ENCODE data around the gene DSTYK.
"Not testable (repeated sequence)": the region's sequence is repeated elsewhere in the genome, so short reads cannot be mapped to it uniquely, and the experiment has no call there.

Gene DSTYK

DNA sequence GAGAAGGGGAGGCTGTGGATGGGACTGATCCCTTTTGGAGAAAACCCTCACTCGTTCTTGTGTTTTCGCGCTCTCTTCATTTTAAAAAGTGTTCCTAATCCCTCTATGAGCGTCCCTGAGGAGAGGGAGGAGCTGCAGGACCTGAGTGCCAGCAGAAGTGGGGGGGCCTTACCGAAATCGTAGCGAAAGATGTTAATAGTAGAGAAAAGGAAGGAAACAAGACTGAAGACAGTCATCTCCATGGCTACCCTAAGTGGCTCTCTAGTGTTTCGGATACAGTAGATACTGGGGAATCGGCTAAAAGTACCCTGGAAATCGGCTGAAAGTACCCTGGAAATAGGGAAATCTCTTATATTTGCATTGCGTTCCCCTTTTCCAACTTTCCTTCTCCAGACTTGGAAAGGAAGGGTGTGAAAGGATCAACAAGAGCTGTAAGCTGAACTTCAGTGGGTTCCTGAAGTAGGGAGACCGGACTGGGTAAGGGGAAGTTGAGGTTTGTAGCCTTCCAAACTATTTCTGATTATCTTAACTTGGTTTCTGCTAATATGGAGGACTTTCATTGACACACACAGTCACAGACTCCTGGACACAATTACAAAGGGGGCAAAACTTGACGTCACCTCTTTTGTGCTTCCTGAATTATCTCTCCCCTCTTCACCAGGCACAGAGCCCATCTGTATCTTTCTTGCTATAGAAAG, 486 bp upstream of the DSTYK start:
- no peak for DNase-seq

DNA sequence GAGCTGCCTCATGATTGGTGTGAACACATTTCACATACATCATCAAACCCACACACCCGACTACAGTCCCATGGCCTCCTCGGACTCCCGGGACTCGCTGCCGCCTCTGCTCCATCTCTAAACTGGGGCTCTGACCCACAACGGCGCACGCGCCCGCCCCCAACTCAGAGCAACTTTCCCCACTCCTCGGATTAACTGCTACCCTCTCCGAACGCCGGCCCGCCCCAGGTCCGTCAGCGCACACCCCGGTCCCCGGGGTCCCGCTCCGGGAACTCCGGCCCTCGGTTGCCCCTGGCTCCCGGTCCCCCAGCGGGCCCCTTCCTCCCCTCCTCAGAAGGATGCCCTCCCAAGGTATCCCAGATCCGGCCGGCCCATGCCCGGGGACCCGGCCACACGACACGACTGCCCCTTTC, 740 bp downstream of the DSTYK start:
- peak; percentile 33 for DNase-seq

DNA sequence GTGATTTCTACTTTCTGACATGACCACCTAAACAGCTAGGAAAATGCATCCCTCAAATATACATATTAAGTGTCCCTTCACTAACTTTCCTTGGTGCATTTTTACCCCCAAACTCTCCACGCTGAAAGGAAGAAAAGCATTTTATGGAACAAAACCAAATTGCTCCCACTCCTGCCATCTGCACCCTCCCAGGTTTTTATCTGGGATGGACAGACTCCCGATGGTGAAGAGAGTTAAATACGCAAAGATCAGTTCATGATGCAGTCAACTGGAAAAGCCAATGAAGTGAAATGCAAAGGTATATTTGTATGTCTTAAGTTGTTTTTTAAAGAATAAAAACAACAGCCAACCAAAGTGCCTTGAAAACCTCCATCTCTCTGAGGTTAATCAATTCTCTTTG, 2.7 kb downstream of the DSTYK start:
- DNase-seq = no peak

DNA sequence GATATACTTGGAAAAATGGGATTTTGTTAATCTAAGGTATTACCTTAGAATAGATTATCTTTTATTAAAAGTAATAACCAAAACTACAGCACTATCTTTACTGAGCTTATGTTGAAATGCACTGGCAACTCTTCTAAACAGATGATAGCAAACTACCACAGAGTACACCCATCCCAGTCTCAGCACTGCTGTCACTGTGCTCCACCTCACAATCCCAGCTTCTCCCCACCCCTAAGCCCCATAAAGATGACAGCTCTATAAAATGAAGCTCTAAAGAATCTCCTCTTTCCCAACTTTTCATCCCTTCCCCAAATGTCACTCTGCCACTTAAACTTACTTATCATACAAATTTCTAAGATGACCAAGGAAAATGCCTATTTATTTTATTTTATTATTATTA, 6.4 kb downstream of the DSTYK start:
- no peak for DNase-seq

DNA sequence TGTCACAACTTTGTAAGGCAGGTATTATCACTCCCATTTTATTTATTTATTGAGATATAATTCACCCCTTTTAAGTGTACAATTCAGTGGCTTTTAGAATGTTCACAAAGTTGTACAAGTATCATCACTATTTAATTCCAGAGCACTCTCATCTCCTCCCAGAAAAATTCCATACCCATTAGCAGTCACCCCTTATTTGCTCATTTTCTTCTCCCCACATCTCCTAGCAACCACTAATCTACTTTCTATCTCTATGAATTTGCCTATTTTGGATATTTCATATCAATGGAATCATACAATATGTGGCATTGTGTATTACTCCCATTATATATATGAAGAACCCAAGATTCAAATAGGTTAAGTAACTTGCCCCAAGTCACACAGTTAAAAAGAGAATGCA, 7.0 kb downstream of the DSTYK start:
- no peak for DNase-seq

DNA sequence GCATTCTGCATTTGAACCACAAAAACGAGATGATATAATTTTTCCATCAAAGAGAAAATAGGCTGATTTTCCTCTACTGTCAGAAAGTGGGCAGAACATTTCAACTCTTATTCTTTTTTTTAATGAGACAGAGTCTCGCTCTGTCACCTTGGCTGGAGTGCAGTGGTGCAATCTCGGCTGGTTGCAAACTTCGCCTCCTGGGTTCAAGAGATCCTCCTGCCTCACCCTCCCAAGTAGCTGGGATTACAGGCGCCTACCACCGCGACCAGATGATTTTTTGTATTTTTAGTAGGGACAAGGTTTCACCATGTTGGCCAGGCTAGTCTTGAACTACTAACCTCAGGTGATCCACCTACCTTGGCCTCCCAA, 11.6 kb downstream of the DSTYK start:
- no peak for DNase-seq

DNA sequence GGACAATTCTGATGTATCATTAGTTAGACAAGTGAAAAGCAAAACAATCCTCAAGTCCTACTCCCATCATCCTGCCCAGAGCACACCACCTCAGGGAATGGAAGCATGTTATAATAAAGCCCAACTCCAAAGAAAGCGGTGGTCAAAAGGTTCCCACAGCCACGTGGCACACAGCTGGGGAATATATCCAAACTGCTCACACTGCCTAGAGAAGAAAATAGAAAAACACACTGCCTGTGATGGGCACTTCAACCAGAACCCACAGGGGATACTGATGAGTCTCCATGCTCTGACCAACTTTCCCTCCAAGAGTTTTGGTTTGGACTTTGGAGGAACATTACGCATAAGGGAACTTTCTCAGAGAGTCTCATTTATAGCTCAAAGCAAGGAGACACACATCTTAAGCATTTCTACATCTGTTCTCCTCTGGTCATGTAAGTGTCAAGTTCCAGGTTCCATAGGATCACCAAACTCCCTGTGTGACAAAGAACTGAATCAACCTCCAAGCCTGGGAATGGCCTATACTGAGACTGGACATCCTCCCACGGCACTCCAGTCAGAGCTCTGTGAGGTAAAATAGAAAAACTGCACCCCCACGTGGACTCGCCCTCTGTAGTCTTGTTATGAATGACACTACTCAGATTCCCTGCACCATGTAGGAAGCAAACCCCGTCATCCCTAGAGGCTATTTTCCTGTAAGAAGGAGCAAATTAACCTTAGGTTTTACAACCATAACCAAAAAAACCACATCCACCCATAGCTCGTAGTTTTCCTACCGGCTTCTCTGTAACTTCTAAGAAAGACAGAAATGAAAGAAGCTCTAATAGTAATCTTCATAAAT, 12.2 kb downstream of the DSTYK start:
- DNase-seq = no peak

DNA sequence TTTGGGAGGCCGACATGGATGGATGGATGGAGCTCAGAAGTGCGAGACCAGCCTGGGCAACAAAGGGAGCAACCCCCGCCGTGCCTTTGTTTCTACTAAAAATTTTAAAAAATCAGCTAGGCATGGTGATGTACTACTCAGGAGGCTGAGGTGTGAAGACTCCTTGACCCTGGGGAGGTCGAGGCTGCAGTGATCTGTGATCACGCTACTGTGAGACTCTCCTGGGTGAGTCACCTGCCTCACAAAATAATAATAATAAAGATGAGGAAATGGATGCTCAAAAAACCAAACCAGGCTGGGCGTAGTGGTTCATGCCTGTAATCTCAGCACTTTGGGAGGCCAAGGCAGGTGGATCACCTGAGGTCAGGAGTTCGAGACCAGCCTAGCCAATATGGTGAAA, 19.2 kb downstream of the DSTYK start:
- no peak for DNase-seq

DNA sequence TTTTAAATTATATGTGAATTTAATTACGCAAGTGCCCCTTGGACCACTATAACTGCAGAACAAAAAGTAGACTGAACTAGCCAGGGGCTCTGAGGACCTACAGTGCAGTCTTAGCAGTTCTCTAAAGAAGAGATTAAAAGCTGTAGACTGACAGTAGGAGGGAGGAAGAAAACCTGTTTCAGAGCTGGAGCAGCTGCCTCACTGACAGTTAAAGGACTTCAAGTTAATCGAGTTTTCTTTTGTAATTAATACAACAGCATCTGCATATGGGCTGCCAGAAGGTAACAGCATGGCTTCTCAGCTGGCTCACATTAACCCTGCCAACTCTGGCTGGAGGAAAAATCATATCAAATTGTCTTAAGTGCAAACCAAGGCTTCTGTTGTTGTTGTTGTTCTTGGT, 19.9 kb downstream of the DSTYK start:
- no peak for DNase-seq

DNA sequence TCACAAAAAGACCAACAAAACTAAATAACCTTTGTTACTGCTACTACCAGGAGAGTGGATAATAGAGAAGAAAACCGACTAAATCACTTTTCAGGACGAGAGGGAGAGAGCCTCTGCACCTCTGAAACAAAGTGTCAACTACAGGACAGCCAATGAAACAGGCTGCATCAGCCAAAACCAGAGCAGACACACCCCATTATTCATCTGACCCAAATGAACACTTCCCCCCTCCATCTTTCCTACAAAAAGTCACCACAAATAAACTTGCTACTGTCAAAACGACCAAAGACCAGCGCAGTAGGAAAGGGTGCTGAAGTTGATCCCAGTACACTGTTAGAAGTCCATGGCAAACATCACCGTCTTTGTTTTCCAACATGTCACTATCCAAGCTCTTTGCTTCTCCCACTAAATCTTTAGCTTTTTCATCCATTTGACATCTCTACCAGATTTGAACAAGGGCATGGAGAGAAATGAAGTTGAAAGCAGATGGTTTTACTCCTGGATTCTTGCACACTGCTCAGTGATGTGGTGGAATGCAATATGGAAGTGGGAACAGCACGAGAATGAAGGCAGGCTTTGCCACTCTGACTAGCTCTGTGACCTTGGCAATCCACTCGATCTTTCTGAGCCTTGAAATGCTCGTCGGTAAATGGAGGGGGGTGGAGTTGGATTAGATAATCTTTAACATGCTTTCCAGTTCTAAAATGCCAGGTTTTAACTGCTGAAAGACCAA, 20.5 kb downstream of the DSTYK start:
- DNase-seq = no peak

DNA sequence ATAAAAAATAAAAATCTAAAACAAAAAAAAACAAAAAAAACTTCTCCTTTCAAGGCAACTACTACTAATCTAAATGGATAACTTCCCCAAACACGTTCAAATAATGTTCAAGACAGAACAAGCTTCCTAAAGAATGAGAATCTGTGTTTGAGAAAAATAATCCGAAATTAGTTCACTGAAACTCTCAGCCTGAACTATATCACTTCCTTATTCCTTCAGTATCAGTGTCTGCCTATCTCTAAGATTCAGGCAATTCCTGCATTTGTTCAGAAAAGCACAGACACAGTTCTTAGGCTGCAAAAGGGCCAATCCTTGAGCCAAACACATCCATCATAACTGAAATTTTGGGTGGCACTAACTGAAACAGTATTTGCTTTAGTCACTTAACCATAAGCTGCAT, 22.4 kb downstream of the DSTYK start:
- no peak for DNase-seq

DNA sequence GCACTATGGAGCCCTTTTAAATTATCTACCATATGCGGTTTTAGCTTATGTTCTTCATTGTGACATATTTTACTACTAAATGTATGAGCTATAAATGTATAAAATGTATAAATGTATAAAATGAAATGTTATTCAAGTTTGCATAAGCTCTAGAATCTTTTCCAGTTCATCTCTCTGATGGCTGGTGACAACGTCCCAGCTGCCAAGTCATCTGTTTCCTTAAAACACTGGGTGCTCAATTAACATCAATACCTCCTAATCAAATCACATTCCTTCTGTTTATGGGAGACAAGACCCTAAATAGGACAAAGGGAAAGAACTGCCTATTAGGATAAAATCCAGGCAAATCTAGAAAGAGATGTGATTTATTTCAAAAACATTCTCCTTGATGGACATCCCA, 22.9 kb downstream of the DSTYK start:
- DNase-seq = no peak

DNA sequence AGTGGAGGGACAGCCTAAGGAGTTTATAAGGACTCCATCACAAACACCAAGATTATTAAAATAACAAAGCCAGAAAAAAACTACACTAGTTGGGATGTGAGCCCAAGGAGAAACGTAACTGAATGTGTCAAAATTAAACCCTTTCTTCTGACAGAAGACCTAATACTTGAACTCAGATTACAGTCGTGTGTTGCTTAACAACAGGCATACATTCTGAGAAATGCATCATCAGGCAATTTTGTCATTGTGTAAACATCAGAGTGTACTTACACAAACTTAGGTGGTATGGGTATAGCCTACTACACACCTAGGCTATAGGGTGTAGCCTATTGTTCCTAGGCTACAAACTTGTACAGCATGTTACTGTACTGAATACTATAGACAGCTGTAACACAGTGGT, 23.4 kb downstream of the DSTYK start:
- DNase-seq = no peak

DNA sequence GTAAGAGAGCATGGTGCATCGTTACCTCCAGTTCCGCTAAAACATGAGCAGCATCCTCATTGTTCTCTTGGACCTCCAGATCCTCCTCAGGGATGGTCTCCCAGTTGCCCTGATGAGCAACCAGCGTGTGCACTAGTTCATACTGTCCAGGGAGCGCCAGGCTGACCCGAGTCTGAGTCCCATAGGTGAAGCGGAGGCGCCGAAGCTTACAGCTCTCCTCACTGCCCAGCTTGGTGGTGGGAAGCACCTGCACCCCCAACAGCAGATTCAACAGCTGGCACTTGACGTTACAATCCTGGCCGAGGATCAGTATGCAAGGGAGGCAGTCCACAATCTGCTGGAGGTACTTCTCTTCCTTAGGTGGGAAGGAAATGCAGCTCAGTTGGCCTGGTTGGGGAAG, 24.1 kb downstream of the DSTYK start:
- DNase-seq = no peak

DNA sequence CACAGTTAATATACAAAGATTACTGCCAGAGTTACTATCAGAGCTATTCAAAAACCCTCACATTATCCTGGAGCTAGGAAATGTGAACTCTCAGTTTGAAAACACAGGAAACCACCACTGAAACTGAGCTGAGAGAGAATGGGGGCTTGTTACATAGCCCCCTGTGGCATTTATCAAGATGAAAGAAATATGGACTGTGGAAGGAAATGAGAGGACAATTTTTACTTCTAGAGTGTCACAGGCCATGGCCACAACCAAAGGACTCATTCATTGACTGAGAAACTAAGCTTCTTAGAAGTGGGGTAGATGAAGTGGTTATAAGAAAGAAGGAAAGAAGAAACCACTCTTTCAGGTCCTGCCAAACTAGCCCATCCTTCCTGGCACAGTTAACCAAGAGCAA, 25.3 kb downstream of the DSTYK start:
- no peak for DNase-seq

DNA sequence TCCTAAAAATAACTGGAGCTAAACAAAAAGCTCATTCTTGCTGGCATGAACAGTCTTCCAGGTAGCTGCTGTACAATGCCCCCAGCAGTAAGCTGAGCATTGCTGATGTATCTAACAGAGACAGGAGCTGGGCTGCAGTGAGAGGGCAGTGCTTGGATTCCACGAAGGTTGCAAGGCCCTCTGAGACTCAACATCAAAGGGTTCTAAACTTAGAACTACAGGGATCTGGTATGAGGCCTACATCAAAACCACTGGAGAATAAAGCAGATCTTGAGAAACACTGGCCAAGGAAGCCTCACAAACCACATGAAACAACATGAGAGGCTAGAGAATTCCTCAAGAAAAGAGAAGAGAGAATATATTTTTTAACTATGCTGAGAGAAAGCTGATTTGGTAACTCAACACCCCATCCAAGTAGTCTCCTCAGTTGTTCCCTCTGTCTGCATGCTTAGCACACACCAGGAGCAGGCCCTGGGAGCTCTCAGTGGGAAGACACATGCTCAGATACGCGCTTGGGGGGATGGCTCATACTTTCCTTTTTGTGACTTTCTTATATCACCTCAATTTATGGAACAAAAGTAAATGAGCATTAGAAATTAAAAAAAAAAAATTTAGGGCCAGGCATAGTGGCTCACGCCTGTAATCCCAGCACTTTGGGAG, 27.7 kb downstream of the DSTYK start:
- no peak for DNase-seq

DNA sequence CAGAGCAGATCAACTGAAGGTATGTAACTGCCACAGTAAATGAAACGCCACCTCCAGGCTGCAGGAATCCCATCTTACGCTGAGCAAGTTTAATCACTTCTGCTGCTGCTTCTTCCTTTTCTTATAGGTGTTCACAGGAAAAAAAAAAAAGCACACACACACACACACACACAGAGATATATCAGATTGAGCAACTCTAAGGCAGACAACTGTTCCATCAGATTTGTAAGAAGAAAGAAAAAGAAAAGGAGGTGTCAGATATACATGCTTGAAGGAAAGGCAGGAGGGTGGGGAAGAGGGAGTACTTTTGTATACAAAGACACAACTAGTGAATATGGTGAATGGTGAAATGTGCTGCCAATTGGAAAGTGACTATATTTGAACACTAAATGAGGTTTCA, 28.6 kb downstream of the DSTYK start:
- DNase-seq = no peak

DNA sequence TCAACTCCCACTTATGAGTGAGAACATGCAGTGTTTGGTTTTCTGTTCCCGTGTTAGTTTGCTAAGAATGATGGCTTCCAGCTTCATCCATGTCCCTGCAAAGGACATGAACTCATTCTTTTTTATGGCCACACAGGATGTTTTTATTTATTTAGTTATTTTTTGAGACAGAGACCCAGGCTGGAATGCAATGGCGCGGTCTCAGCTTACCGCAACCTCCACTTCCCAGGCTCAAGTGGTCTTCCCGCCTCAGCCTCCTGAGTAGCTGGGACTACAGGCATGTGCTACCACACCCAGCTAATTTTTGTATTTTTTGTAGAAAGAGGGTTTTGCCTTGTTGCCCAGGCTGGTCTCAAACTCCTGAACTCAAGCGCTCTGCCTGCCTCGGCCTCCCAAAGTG, 31.2 kb downstream of the DSTYK start:
- DNase-seq = not testable (repeated sequence)

DNA sequence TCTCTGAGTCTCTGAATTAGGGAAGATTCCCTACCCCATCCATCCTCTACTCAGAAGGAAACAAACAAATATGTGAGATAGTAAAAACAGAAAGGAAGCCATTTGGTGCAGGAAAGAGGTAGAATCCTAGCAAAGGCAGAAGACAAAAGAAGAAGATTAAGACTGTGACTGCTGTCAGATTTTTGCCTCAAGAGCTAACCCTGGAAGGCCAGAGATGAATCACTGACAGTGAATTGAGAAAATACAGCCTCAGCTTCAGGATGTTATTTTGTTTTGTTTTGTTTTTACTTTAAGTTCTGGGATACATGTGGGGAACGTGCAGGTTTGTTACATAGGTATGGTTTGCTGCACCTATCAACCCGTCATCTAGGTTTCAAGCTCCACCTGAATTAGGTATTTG, 31.7 kb downstream of the DSTYK start:
- DNase-seq = no peak

DNA sequence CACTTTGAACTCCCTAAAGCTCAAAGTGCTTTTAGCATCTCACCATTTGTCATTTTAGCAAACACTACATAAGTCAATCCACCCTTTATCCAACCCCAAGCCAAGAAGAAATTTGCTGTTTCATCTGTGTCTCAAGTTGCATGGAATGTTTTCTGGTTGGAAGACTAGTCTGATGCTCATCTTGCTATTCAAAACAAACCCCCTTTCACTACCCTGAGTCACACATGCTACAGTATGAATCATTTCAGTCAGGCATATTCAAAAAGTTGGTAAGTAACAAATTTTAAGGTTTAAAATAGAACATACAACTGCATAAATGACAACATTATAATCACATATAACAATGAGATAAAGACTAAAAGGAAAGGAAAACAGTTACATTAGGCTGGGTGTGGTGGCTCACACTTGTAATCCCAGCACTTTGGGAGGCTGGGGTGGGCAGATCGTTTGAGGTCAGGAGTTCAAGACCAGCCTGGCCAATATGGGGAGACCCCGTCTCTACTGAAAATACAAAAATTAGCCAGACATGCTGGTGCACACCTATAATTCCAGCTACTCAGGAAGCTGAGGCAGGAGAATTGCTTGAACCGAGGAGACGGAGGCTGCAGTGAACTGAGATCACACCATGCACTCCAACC, 38.7 kb downstream of the DSTYK start:
- no peak for DNase-seq

DNA sequence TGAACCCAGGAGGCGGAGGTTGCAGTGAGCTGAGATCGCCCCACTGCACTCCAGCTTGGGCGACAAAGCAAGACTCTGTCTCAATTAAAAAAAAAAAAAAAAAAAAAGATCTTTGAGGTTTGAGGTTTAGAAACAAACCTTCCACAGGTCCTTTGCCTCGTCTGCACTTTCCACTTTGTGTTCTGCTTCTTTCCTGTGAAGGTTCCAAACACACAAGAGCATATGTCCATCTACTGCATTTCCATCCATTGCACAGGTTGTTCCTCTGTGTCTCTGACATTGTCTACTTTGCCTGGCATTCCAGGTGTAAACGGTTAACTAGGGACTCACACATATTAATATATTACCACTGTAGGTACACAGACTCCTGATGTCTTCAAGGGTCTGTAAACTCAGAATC, 40.1 kb downstream of the DSTYK start:
- no peak for DNase-seq

DNA sequence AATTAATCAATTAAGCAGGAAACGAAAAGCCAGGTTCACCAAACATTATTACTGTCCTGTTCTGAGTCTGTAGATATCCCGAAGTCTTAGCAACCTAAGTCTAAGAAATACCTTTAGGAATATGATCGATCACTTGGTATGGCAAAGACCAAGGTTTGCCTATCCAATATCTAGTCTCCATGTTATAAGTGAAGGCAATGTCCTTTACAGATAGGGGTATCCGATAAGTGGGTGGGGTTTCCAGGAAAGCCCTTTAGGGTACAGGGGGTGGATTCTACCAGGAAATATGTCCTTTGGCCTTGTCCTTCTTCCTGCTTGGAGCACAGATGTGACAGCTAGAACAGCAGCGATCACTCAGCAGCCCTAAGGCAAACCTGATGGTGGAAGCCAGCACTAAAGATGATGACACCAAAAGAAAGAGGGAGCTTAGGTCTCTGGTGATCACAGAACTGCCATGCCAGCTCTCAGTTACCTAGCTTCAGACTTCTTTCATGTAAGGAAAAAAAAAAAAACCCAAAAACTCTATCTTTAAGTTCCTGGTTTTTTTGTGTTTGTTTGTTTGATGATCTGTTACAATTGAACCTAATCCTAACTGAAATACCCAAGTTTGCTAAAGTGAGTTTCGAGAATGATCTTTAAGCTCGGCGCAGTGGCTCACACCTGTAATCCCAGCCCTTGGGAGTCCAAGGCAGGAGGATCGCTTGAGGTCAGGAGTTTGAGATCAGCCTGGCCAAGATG, 40.8 kb downstream of the DSTYK start:
- no peak for DNase-seq

Data from DMS79 treated with DMSO at 0.1 percent for 48 hours (cell line).